Kidney (tissue), 14 donors: ENCODE data around the gene DRD4. TPM values are rescaled to one million over a fixed set of nuclear protein-coding genes. Genes with fewer than 3 reads are reported as not detected.

Experiments used
- DNase-seq, 5 donors: peaks; one replicate each; pipeline ENCODE4 v3.0.0-alpha.2; 2013 to 2020
- FAIRE-seq: peaks from 2 replicates; lab custom pipeline; 2012; peaks lifted over from hg19 to GRCh38; lab: Jason Lieb, UNC
- H3K27ac ChIP-seq, 2 donors: one replicate each; pipeline ENCODE4 v1.7.0; 2013; ENCODE audit warnings: low read depth in 2 of 2, low read length in 2 of 2, inconsistent platforms in 1 of 2
- H3K27me3 ChIP-seq: one replicate; pipeline ENCODE4 v1.7.1; 2013; ENCODE audit warnings: low read length, inconsistent platforms; ENCODE audit not compliant: control insufficient read depth, insufficient read depth
- H3K36me3 ChIP-seq, 3 donors: one replicate each; pipeline versions ENCODE4 v1.7.0 to v1.7.1; 2013; ENCODE audit warnings: low read length in 3 of 3, control low read depth in 1 of 3, inconsistent platforms in 1 of 3; ENCODE audit not compliant: insufficient read depth in 3 of 3, control insufficient read depth in 2 of 3
- H3K4me1 ChIP-seq, 3 donors: one replicate each; pipeline versions ENCODE4 v1.7.0 to v1.7.1; 2013; ENCODE audit warnings: low read length in 3 of 3, inconsistent platforms in 1 of 3, low read depth in 1 of 3; ENCODE audit not compliant: control insufficient read depth in 2 of 3, insufficient read depth in 2 of 3
- H3K4me3 ChIP-seq, 3 donors: one replicate each; pipeline versions ENCODE4 v1.7.0 to v1.8.1; 2013; ENCODE audit warnings: low read length in 3 of 3, control low read depth in 1 of 3, inconsistent platforms in 1 of 3
- H3K9ac ChIP-seq, 3 donors: one replicate each; pipeline versions ENCODE4 v1.7.0 to v1.7.1; 2013; ENCODE audit warnings: low read length in 3 of 3, control low read depth in 1 of 3, inconsistent platforms in 1 of 3
- H3K9me3 ChIP-seq, 3 donors: one replicate each; pipeline versions ENCODE4 v1.7.0 to v1.7.1; 2013; ENCODE audit warnings: low read length in 3 of 3, control low read depth in 1 of 3, inconsistent platforms in 1 of 3; ENCODE audit not compliant: control insufficient read depth in 2 of 3, insufficient read depth in 1 of 3
- CTCF ChIP-seq: IDR thresholded peaks from 3 replicates; pipeline ENCODE4 v1.5.1; 2012; ENCODE audit warnings: mild to moderate bottlenecking, moderate library complexity, borderline replicate concordance; ENCODE audit not compliant: insufficient read depth; ENCODE audit errors: extremely low read depth
- intact Hi-C: fragments of 100-400 bp; cut with DNase I; formaldehyde crosslinking; loops from one replicate; pipeline ENCODE4 v1.11.1; 2022
- polyA plus RNA-seq: library from polyadenylated mRNA; stranded (reverse); fragments of 350-450 nt; fragmentation: Illumina TruSeq; extraction: RNeasy Lipid Tissue Mini Kit (QIAGEN cat#74804); gene quantifications from one replicate; pipeline ENCODE4 v1.2.3, GENCODE V29; 2014; ENCODE audit warnings: low read depth, low replicate concordance; ENCODE audit not compliant: insufficient read depth
- total RNA-seq: library from RNA; stranded (reverse); fragmentation: NEBNext Ultra II Directional; extraction: Animal tissue kit (Norgen Biotek cat#: 25700); gene quantifications from one replicate; pipeline ENCODE4 v1.2.1, GENCODE V29; 2021
- donor health status: control.
- donor health status: control.
- donor health status: control.
- donor health status: control.
- donor health status: control.
- donor health status: DM: yes; HTN: yes; CAD: no.
- donor health status: Normal renal cell carcinoma (clear cell type).

DRD4 gene
- total and polyA plus RNA-seq, 2 donors from 2014 or later, result 0.47 to 1.1 TPM

GRCh38 chr11:621838-622237 lies 15.2 kb upstream of the DRD4 start:
- FAIRE-seq (no peak), DNase-seq (peak in 1 of 5 donors; percentile 43)
- H3K27ac ChIP-seq, result no peak overlapping the region
- no peaks in the 10 kb centered on the region for H3K36me3 ChIP-seq
- H3K9me3 ChIP-seq, result no peaks in the 10 kb centered on the region
- no peaks in the 10 kb centered on the region for H3K4me1 ChIP-seq
- intact Hi-C loops, result no loop called here
- no peak overlapping the region for H3K4me3 ChIP-seq
- H3K27me3 ChIP-seq, result no peaks in the 10 kb centered on the region
- TF ChIP-seq CTCF, result no peak
- H3K9ac ChIP-seq, result no peak overlapping the region

- FAIRE-seq (no peak), DNase-seq (no peak)
- H3K9ac ChIP-seq, result no peak overlapping the region
- H3K36me3 ChIP-seq, result no peaks in the 10 kb centered on the region
- no peaks in the 10 kb centered on the region for H3K4me1 ChIP-seq
- no peak for TF ChIP-seq CTCF
- no peak overlapping the region for H3K4me3 ChIP-seq
- intact Hi-C loops, result no loop called here
- no peak overlapping the region for H3K27ac ChIP-seq
- H3K9me3 ChIP-seq, result no peaks in the 10 kb centered on the region
- H3K27me3 ChIP-seq, result peaks cover 3% of the 10 kb centered on the region
Measured at GRCh38 chr11:623349-623869, 13.7 kb upstream of the DRD4 start.

- Histone ChIP-seq H3K27ac (no peak overlapping the region), H3K36me3 (no peaks in the 10 kb centered on the region), H3K27me3 (peaks cover 4% of the 10 kb centered on the region), H3K4me1 (no peaks in the 10 kb centered on the region), H3K9me3 (no peaks in the 10 kb centered on the region), H3K9ac (peak overlapping the region in 1 of 3 donors; percentile 46), H3K4me3 (peak overlapping the region in 2 of 3 donors; percentile 49 to 61)
- no peak for TF ChIP-seq CTCF
- FAIRE-seq, result no peak
- DNase-seq, result peak in 2 of 5 donors; percentile 70 to 79
- intact Hi-C loops, result no loop called here
Measured at GRCh38 chr11:623999-624704, 12.9 kb upstream of the DRD4 start.
